NB4 (cell line): ENCODE measurements around the gene SLC22A5.

Experiments used
- CTCF ChIP-seq: IDR thresholded peaks from one replicate; pipeline ENCODE4 v1.5.1; 2012; ENCODE audit warnings: low read depth, low read length
- MAX ChIP-seq: IDR thresholded peaks from 2 replicates; pipeline ENCODE4 v1.6.1; 2011; ENCODE audit warnings: low read depth, low read length
- MYC ChIP-seq: IDR thresholded peaks from 2 replicates; pipeline ENCODE4 v1.6.1; 2011; ENCODE audit warnings: low read depth, low read length
- POLR2A ChIP-seq: IDR thresholded peaks from 2 replicates; pipeline ENCODE4 v1.6.1; 2011; ENCODE audit warnings: mild to moderate bottlenecking; ENCODE audit not compliant: insufficient read length; ENCODE audit errors: extremely low read depth

GRCh38 chr5:132419502-132420468, 50.3 kb downstream of the SLC22A5 start:
- TF ChIP-seq POLR2A (no peak), CTCF (peak; percentile 66), MYC (no peak), MAX (peak; percentile 39)
